CD14-positive monocyte (primary cell): Measurements from ENCODE around the gene TXNRD2. TPM values are rescaled to one million over a fixed set of nuclear protein-coding genes. Genes with fewer than 3 reads are reported as not detected.
A peak's percentile ranks its signal among the peaks of the same experiment; 100 is the strongest.

Source experiments
- DNase-seq, 3 donors: peaks; one replicate each; pipeline ENCODE4 v3.0.0-alpha.2; 2011 to 2022
- H2AFZ ChIP-seq: 2 replicates; pipeline ENCODE4 v1.6.0; 2012; ENCODE audit warnings: mild to moderate bottlenecking, low read depth, low read length, inconsistent platforms; ENCODE audit not compliant: insufficient read depth, poor library complexity, severe bottlenecking
- H3K27ac ChIP-seq, 2 donors: 1 replicate in 1 of 2; 2 replicates in 1 of 2; pipeline ENCODE4 v1.5.1; 2012 to 2013; ENCODE audit warnings: low read length in 2 of 2, control low read depth in 1 of 2, inconsistent platforms in 1 of 2, low read depth in 1 of 2, mild to moderate bottlenecking in 1 of 2
- H3K27me3 ChIP-seq, 2 donors: one replicate each; pipeline versions ENCODE4 v1.6.0 to v1.6.1; 2011 to 2013; ENCODE audit warnings: low read length in 2 of 2; ENCODE audit not compliant: control insufficient read depth in 2 of 2, insufficient read depth in 2 of 2
- H3K36me3 ChIP-seq, 2 donors: replicated peaks in 1 of 2; 1 replicate in 1 of 2; 2 replicates in 1 of 2; pipeline versions ENCODE4 v1.5.1 to v1.6.1; 2012 to 2013; ENCODE audit warnings: low read length in 2 of 2, control low read depth in 1 of 2, inconsistent platforms in 1 of 2, mild to moderate bottlenecking in 1 of 2; ENCODE audit not compliant: insufficient read depth in 2 of 2, control insufficient read depth in 1 of 2
- H3K4me1 ChIP-seq, 2 donors: 1 replicate in 1 of 2; 2 replicates in 1 of 2; pipeline versions ENCODE4 v1.5.1 to v1.6.1; 2012 to 2013; ENCODE audit warnings: low read length in 2 of 2, control low read depth in 1 of 2, inconsistent platforms in 1 of 2, mild to moderate bottlenecking in 1 of 2, moderate library complexity in 1 of 2; ENCODE audit not compliant: insufficient read depth in 2 of 2, control insufficient read depth in 1 of 2
- H3K4me2 ChIP-seq: replicated peaks from 2 replicates; pipeline ENCODE3; 2012; ENCODE audit warnings: low read length, moderate library complexity, mild to moderate bottlenecking; ENCODE audit not compliant: poor library complexity, severe bottlenecking; ENCODE audit errors: extremely low read depth
- H3K4me3 ChIP-seq, 3 experiments: fragments of 200-600 bp in 1 of 3; sonication (generic) in 1 of 3; replicated peaks in 1 of 3; 1 replicate in 2 of 3; 2 replicates in 1 of 3; pipeline ENCODE4 v1.5.1; 2011 to 2013; ENCODE audit warnings: low read length in 3 of 3, mild to moderate bottlenecking in 3 of 3, control low read depth in 2 of 3, low read depth in 2 of 3, inconsistent platforms in 1 of 3, moderate library complexity in 1 of 3
- H3K79me2 ChIP-seq: 2 replicates; pipeline ENCODE4 v1.6.0; 2012; ENCODE audit warnings: mild to moderate bottlenecking, control low read depth, inconsistent platforms, low read length, moderate library complexity; ENCODE audit not compliant: insufficient read depth
- H3K9ac ChIP-seq: 2 replicates; pipeline ENCODE4 v1.6.0; 2017; ENCODE audit warnings: low read length, mild to moderate bottlenecking; ENCODE audit not compliant: insufficient read depth, poor library complexity, severe bottlenecking
- H3K9me3 ChIP-seq, 2 donors: replicated peaks in 1 of 2; 1 replicate in 1 of 2; 2 replicates in 1 of 2; pipeline versions ENCODE4 v1.5.1 to v1.6.1; 2012 to 2013; ENCODE audit warnings: low read length in 2 of 2, control low read depth in 1 of 2; ENCODE audit not compliant: control insufficient read depth in 1 of 2, insufficient read depth in 1 of 2
- H4K20me1 ChIP-seq: 2 replicates; pipeline ENCODE4 v1.6.0; 2012; ENCODE audit warnings: mild to moderate bottlenecking, low read length, control low read depth, moderate library complexity; ENCODE audit not compliant: insufficient read depth
- H3K27ac Mint-ChIP-seq, 7 donors: one replicate each; pipeline ENCODE4 v1.8.0; 2020; ENCODE audit warnings: mild to moderate bottlenecking in 7 of 7, mixed read lengths in 7 of 7, moderate library complexity in 6 of 7, inconsistent platforms in 2 of 7
- H3K27me3 Mint-ChIP-seq, 3 donors: one replicate each; pipeline ENCODE4 v1.8.0; 2021 to 2022; ENCODE audit warnings: low read depth in 3 of 3, mild to moderate bottlenecking in 3 of 3, mixed read lengths in 3 of 3, moderate library complexity in 3 of 3, inconsistent platforms in 1 of 3
- H3K36me3 Mint-ChIP-seq, 2 donors: one replicate each; pipeline ENCODE4 v1.8.0; 2020; ENCODE audit warnings: mixed read lengths in 2 of 2, inconsistent platforms in 1 of 2, mild to moderate bottlenecking in 1 of 2
- H3K4me1 Mint-ChIP-seq: one replicate; pipeline ENCODE4 v1.8.0; 2020; ENCODE audit warnings: mild to moderate bottlenecking, mixed read lengths
- H3K4me3 Mint-ChIP-seq, 2 donors: one replicate each; pipeline ENCODE4 v1.8.0; 2020; ENCODE audit warnings: mild to moderate bottlenecking in 2 of 2, mixed read lengths in 2 of 2, moderate library complexity in 1 of 2
- H3K9me3 Mint-ChIP-seq, 7 donors: one replicate each; pipeline ENCODE4 v1.8.0; 2020 to 2022; ENCODE audit warnings: mixed read lengths in 7 of 7, mild to moderate bottlenecking in 6 of 7, moderate library complexity in 6 of 7, inconsistent platforms in 2 of 7
- CTCF ChIP-seq: fragments of 200-600 bp; IDR thresholded peaks from one replicate; pipeline ENCODE4 v1.8.0; 2022; ENCODE audit warnings: antibody characterized with exemption, mild to moderate bottlenecking
- WGBS: methylation state at CpG from one replicate; pipeline ENCODE4 v1.1.5; 2013; ENCODE audit warnings: missing lambda C conversion rate; ENCODE audit not compliant: insufficient coverage; 5-methylcytosine and 5-hydroxymethylcytosine counted together
- intact Hi-C, 2 donors: fragments of 100-400 bp; cut with micrococcal nuclease; formaldehyde crosslinking; loops; one replicate each; pipeline versions ENCODE4 v1.15.0 to v1.15.1; 2023
- polyA plus RNA-seq, 3 donors: library from polyadenylated mRNA; depleted of rRNA in 1 of 3; unstranded in 2 of 3; stranded (reverse) in 1 of 3; fragments of 300-500 nt in 2 of 3; fragments of >200 nt in 1 of 3; fragmentation: Illumina TruSeq in 2 of 3; gene quantifications; 1 replicate in 2 of 3; 2 replicates in 1 of 3; pipeline ENCODE4 v1.2.3, GENCODE V29; 2012 to 2021

TXNRD2 gene
- polyA plus RNA-seq, 3 donors: 24.9 to 54.9 (median 30.8) TPM

DNA sequence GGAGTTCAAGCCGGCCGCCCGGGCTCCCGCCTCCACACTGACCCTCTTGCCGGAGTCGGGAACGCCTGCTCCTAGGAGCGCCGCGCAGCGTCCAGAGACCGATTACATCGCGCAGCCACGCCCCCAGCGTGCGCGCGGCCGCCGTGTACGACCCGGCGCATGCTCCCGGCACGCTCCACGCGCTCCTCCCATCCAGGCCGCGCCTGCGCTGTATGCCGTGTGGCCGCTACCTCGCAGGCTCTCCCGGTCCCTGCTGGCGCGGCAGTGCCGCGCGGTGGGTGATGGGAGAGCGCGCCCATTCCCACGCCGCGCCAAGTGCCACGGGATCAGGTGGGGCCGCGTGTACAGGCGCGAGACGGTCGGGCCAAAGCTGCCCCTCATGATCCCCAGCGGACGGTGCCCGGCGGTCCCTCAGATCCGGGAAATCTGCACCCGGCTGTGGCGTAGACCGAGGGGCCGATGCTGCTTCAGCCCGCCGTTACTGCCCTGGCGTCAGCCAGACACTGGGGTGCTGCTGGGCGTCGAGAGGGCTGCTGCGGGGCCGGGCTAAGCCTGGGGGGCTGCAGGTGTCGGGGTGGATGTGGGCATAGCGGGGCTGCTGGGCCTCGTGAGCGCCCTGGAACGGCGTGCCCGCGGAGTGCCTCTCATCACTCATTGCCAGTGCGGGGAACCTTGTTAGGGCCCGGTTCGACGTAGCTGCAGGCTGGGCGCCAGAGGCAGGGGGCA lies 86.7 kb downstream of the TXNRD2 start, which contains the start of the genes GNB1L and RTL10:
GNB1L (minus strand) TSS at position 97 of the 726 bp plus-strand sequence. CDS start 33,519 bp downstream, outside the sequence.
RTL10 (minus strand) TSS at position 97 of the 726 bp plus-strand sequence. CDS start 2,613 bp downstream, outside the sequence.
- Mint-ChIP-seq H3K9me3 (peaks cover 0 to 2% (median 0%) of the 10 kb centered on the region in 7 donors), H3K4me1 (peaks cover 30% of the 10 kb centered on the region), H3K27ac (peak within 1 kb of the TSS; percentile 84 to 94 (median 92)), H3K4me3 (peak within 1 kb of the TSS; percentile 86 to 93), H3K36me3 (peaks cover 16 to 22% of the 10 kb centered on the region in 2 donors), H3K27me3 (peaks cover 0 to 4% (median 1%) of the 10 kb centered on the region in 3 donors)
- peak within 1 kb of the TSS; percentile 94 for H2AFZ ChIP-seq
- peak within 1 kb of the TSS; percentile 88 to 91 for H3K27ac ChIP-seq
- WGBS: under 1% methylated on average over 81 of the region's 81 CpGs
- H3K36me3 ChIP-seq: peaks cover 19 to 24% of the 10 kb centered on the region in 2 donors
- peak within 1 kb of the TSS; percentile 87 for H3K9ac ChIP-seq
- no peaks in the 10 kb centered on the region for H3K9me3 ChIP-seq
- peaks cover 6% of the 10 kb centered on the region for H4K20me1 ChIP-seq
- peaks cover 49% of the 10 kb centered on the region for H3K79me2 ChIP-seq
- H3K4me1 ChIP-seq: peaks cover 29 to 31% of the 10 kb centered on the region in 2 donors
- TF ChIP-seq CTCF: no peak
- H3K27me3 ChIP-seq: no peaks in the 10 kb centered on the region
- intact Hi-C loops: loop anchor here (2.0 to 10.0 kb wide), 5 partner anchors 32 to 380 kb away; partner anchors contain the start of genes ARVCF (in 1 of the 2), CDC45 (in 1 of the 2), RANBP1 (in 1 of the 2) and TRMT2A (in 1 of the 2)
- peak within 1 kb of the TSS; percentile 92 for H3K4me2 ChIP-seq
- peak within 1 kb of the TSS; percentile 55 to 97 (median 93) for H3K4me3 ChIP-seq
- DNase-seq: peak; percentile 94 to 97 (median 96)
